ENCODE data around the gene PHLDA1. TPM values are rescaled to one million over a fixed set of nuclear protein-coding genes. Genes with fewer than 3 reads are reported as not detected.

The PHLDA1 gene
- total and polyA plus RNA-seq, 2 of the 13 experiments (the other 11 are each of a cell fraction or from before 2014, with no cell fraction given): 33.8 to 41.0 TPM

- TF ChIP-seq ZNF142 (CRISPR knock-in tag; IDR thresholded peaks at IDR 0.05) (peak; percentile 91), ZNF451 (CRISPR knock-in tag; IDR thresholded peaks at IDR 0.05) (no peak; the same call in 1 of the 2 replicates), GTF2F1 (IDR thresholded peaks at IDR 0.05; ENCODE audit: low read length) (peak; percentile 53; the same call in 1 of the 2 replicates), PAX8 (CRISPR knock-in tag; IDR thresholded peaks at IDR 0.05; ENCODE audit: borderline replicate concordance) (no peak), ZNF879 (CRISPR knock-in tag; IDR thresholded peaks at IDR 0.05) (peak; percentile 13; the same call in 1 of the 2 replicates), SOX6 (IDR thresholded peaks at IDR 0.05) (no peak), SOX6 (CRISPR knock-in tag; IDR thresholded peaks at IDR 0.05) (peak; percentile 90), STAT6 (CRISPR knock-in tag; IDR thresholded peaks at IDR 0.05; ENCODE audit: borderline replicate concordance) (no peak), BRF2 (CRISPR knock-in tag; IDR thresholded peaks at IDR 0.05) (peak; percentile 92; the same call in 1 of the 2 replicates), ZNF205 (CRISPR knock-in tag; IDR thresholded peaks at IDR 0.05) (no peak; the same call in none of the 2 replicates), ZNF567 (CRISPR knock-in tag; IDR thresholded peaks at IDR 0.05; ENCODE audit: borderline replicate concordance) (no peak), UBTF (CRISPR knock-in tag; IDR thresholded peaks at IDR 0.05) (peak; percentile 97), NFRKB (IDR thresholded peaks at IDR 0.05) (no peak), NRL (CRISPR knock-in tag; IDR thresholded peaks at IDR 0.05; ENCODE audit: borderline replicate concordance) (peak; percentile 30; the same call in 1 of the 2 replicates), ZNF253 (CRISPR knock-in tag; IDR thresholded peaks at IDR 0.05; ENCODE audit: borderline replicate concordance) (peak; percentile 62; the same call in 1 of the 2 replicates), BRCA1 (CRISPR knock-in tag; IDR thresholded peaks at IDR 0.05) (peak; percentile 96), KDM4B (CRISPR knock-in tag; IDR thresholded peaks at IDR 0.05) (peak; percentile 64; the same call in 1 of the 2 replicates), EZH2 (conservative IDR thresholded peaks at IDR 0.05; ENCODE audit: low read depth, low read length) (no peak)
Measured at GRCh38 chr12:76031414-76032042, at the start of gene PHLDA1 (continued).
